NCI-H82 treated with DMSO at 0.1 percent for 48 hours (cell line): ENCODE measurements around the gene ZIC1.

Experiments used
- DNase-seq: peaks from one replicate; lab custom pipeline; 2025; ENCODE audit not compliant: unreplicated experiment; lab: John Stamatoyannopoulos, UW

The ZIC1 gene

GRCh38 chr3:147422196-147422595 lies 13.0 kb downstream of the ZIC1 start:
- DNase-seq, result no peak

- no peak for DNase-seq
Measured at GRCh38 chr3:147422601-147423536, 13.7 kb downstream of the ZIC1 start.

GRCh38 chr3:147423537-147423797 lies 14.3 kb downstream of the ZIC1 start:
- DNase-seq, result no peak

GRCh38 chr3:147423798-147424580 lies 14.8 kb downstream of the ZIC1 start:
- DNase-seq, result no peak

- DNase-seq, result no peak
Measured at GRCh38 chr3:147424581-147425387, 15.6 kb downstream of the ZIC1 start.

GRCh38 chr3:147425388-147425850 lies 16.3 kb downstream of the ZIC1 start:
- DNase-seq, result no peak

GRCh38 chr3:147426931-147427330 lies 17.8 kb downstream of the ZIC1 start:
- DNase-seq, result no peak

- no peak for DNase-seq
Measured at GRCh38 chr3:147427746-147428145, 18.6 kb downstream of the ZIC1 start.

- no peak for DNase-seq
Measured at GRCh38 chr3:147428326-147428725, 19.2 kb downstream of the ZIC1 start.

GRCh38 chr3:147428754-147429153 lies 19.6 kb downstream of the ZIC1 start:
- no peak for DNase-seq

GRCh38 chr3:147431751-147432150 lies 22.6 kb downstream of the ZIC1 start:
- no peak for DNase-seq

- no peak for DNase-seq
Measured at GRCh38 chr3:147447224-147447623, 38.1 kb downstream of the ZIC1 start.

GRCh38 chr3:147449669-147450068 lies 40.5 kb downstream of the ZIC1 start:
- DNase-seq, result no peak

- no peak for DNase-seq
Measured at GRCh38 chr3:147458995-147459704, 50.0 kb downstream of the ZIC1 start.

- no peak for DNase-seq
Measured at GRCh38 chr3:147462856-147463255, 53.7 kb downstream of the ZIC1 start.
